Lower leg skin (tissue), 3 donors: ENCODE data around the gene LITAF.

Experiments
- POLR2A ChIP-seq, 2 donors: fragments of 450-650 bp; IDR thresholded peaks; one replicate each; pipeline ENCODE4 v1.6.1; 2016 to 2017; ENCODE audit warnings: antibody characterized with exemption in 2 of 2, mild to moderate bottlenecking in 1 of 2, moderate library complexity in 1 of 2
- TF ChIP-seq, protein P1 (sequence below), 3 donors: fragments of 450-650 bp; IDR thresholded peaks; one replicate each; pipeline ENCODE4 v1.5.1; 2016; ENCODE audit warnings: antibody characterized with exemption in 3 of 3, mild to moderate bottlenecking in 3 of 3, moderate library complexity in 2 of 3

DNA sequence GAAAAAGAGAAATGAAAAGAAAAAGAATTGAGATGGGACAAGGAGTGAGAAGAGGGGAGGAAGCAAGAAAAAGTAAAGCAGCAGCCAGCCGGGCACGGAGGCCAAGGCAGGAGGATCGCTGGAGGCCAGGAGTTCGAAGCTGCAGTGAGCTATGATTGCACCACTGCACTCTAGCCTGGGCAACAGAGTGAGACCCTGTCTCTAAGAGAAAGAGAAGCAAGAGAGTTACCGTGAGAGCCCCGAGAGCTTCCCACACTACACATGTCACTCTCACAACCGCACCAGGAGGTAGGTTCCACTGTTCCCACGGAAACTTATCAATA lies 18.8 kb upstream of the LITAF start:
- TF ChIP-seq, protein P1, sequence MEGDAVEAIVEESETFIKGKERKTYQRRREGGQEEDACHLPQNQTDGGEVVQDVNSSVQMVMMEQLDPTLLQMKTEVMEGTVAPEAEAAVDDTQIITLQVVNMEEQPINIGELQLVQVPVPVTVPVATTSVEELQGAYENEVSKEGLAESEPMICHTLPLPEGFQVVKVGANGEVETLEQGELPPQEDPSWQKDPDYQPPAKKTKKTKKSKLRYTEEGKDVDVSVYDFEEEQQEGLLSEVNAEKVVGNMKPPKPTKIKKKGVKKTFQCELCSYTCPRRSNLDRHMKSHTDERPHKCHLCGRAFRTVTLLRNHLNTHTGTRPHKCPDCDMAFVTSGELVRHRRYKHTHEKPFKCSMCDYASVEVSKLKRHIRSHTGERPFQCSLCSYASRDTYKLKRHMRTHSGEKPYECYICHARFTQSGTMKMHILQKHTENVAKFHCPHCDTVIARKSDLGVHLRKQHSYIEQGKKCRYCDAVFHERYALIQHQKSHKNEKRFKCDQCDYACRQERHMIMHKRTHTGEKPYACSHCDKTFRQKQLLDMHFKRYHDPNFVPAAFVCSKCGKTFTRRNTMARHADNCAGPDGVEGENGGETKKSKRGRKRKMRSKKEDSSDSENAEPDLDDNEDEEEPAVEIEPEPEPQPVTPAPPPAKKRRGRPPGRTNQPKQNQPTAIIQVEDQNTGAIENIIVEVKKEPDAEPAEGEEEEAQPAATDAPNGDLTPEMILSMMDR (IDR thresholded peaks at IDR 0.05): no peak
- no peak for TF ChIP-seq POLR2A (IDR thresholded peaks at IDR 0.05)
